DOHH2 (cell line): Measurements from ENCODE around the gene CEP44.

Source experiments
- H3F3A ChIP-seq: fragments of 200-600 bp; sonication (generic), shearing (Covaris generic); 2 replicates; pipeline ENCODE4 v1.6.0; 2016; ENCODE audit warnings: antibody characterized with exemption, mild to moderate bottlenecking; ENCODE audit not compliant: control insufficient read depth, insufficient read depth
- H3K27ac ChIP-seq: fragments of 200-600 bp; sonication (generic); 2 replicates; pipeline ENCODE4 v1.5.1; 2014; ENCODE audit warnings: low read depth, mild to moderate bottlenecking, low read length, moderate library complexity
- H3K27me3 ChIP-seq: fragments of 200-600 bp; sonication (generic); 2 replicates; pipeline ENCODE4 v1.6.1; 2014; ENCODE audit warnings: mild to moderate bottlenecking, low read length, mixed read lengths; ENCODE audit not compliant: control insufficient read depth
- H3K36me3 ChIP-seq: fragments of 200-600 bp; sonication (generic); 2 replicates; pipeline ENCODE4 v1.6.1; 2014; ENCODE audit warnings: mild to moderate bottlenecking, low read length, moderate library complexity, mixed read lengths; ENCODE audit not compliant: control insufficient read depth
- H3K4me1 ChIP-seq: fragments of 200-600 bp; sonication (generic); 2 replicates; pipeline ENCODE4 v1.6.1; 2014; ENCODE audit warnings: mild to moderate bottlenecking, low read length, mixed read lengths; ENCODE audit not compliant: control insufficient read depth
- H3K4me2 ChIP-seq: fragments of 200-600 bp; sonication (generic); 2 replicates; pipeline ENCODE4 v1.6.0; 2014; ENCODE audit warnings: mild to moderate bottlenecking, low read length, moderate library complexity
- H3K4me3 ChIP-seq: fragments of 200-600 bp; sonication (generic); 2 replicates; pipeline ENCODE4 v1.5.1; 2014; ENCODE audit warnings: mild to moderate bottlenecking, low read length, mixed read lengths
- H3K79me2 ChIP-seq: fragments of 200-600 bp; sonication (generic); 2 replicates; pipeline ENCODE4 v1.6.1; 2014; ENCODE audit warnings: mild to moderate bottlenecking, low read length, mixed read lengths; ENCODE audit not compliant: control insufficient read depth
- H3K9me2 ChIP-seq: fragments of 200-600 bp; sonication (generic); replicated peaks from 2 replicates; pipeline ENCODE4 v1.6.1; 2014; ENCODE audit warnings: mild to moderate bottlenecking, low read length, mixed read lengths; ENCODE audit not compliant: control insufficient read depth
- H3K9me3 ChIP-seq: fragments of 200-600 bp; sonication (generic); 2 replicates; pipeline ENCODE4 v1.6.1; 2014; ENCODE audit warnings: antibody characterized with exemption, low read length, mixed read lengths; ENCODE audit not compliant: control insufficient read depth, insufficient read depth
- H4K20me1 ChIP-seq: fragments of 200-600 bp; sonication (generic); 2 replicates; pipeline ENCODE4 v1.6.0; 2014; ENCODE audit warnings: low read depth, mild to moderate bottlenecking, antibody characterized with exemption, low read length, moderate library complexity; ENCODE audit not compliant: control insufficient read depth, insufficient read depth
- CTCF ChIP-seq: fragments of 200-600 bp; sonication (generic); IDR thresholded peaks from one replicate; pipeline ENCODE4 v1.5.1; 2014; ENCODE audit warnings: antibody characterized with exemption, mild to moderate bottlenecking, low read depth, low read length; ENCODE audit not compliant: poor library complexity, severe bottlenecking
- EZH2phosphoT487 ChIP-seq: fragments of 200-600 bp; sonication (generic); IDR thresholded peaks from 2 replicates; pipeline ENCODE4 v1.6.1; 2017; ENCODE audit warnings: borderline replicate concordance, mild to moderate bottlenecking, antibody characterized with exemption, low read length, moderate library complexity, mixed read lengths

The CEP44 gene

GRCh38 chr4:174244441-174244840, 39.3 kb upstream of the CEP44 start:
- no peaks in the 10 kb centered on the region for H4K20me1 ChIP-seq
- H3K27me3 ChIP-seq = no peaks in the 10 kb centered on the region
- no peaks in the 10 kb centered on the region for H3K9me2 ChIP-seq
- no peaks in the 10 kb centered on the region for H3K9me3 ChIP-seq
- H3K4me2 ChIP-seq = no peak overlapping the region
- no peaks in the 10 kb centered on the region for H3F3A ChIP-seq
- H3K36me3 ChIP-seq = no peaks in the 10 kb centered on the region
- peaks cover 5% of the 10 kb centered on the region; the same call in 1 of the 2 replicates for H3K4me1 ChIP-seq
- no peak overlapping the region for H3K4me3 ChIP-seq
- H3K27ac ChIP-seq = no peak overlapping the region
- TF ChIP-seq CTCF = no peak
- TF ChIP-seq EZH2phosphoT487 = no peak
- no peaks in the 10 kb centered on the region for H3K79me2 ChIP-seq

GRCh38 chr4:174245714-174246113, 38.0 kb upstream of the CEP44 start:
- Histone ChIP-seq H3K36me3 (no peaks in the 10 kb centered on the region), H4K20me1 (no peaks in the 10 kb centered on the region), H3K4me2 (no peak overlapping the region), H3K4me3 (no peak overlapping the region), H3K9me2 (no peaks in the 10 kb centered on the region), H3K4me1 (peaks cover 5% of the 10 kb centered on the region; the same call in 1 of the 2 replicates), H3K9me3 (no peaks in the 10 kb centered on the region), H3K27ac (no peak overlapping the region), H3F3A (no peaks in the 10 kb centered on the region), H3K27me3 (no peaks in the 10 kb centered on the region), H3K79me2 (no peaks in the 10 kb centered on the region)
- TF ChIP-seq CTCF (no peak), EZH2phosphoT487 (no peak)

GRCh38 chr4:174248407-174248806, 35.3 kb upstream of the CEP44 start:
- Histone ChIP-seq H3K4me3 (no peak overlapping the region), H3K9me2 (no peaks in the 10 kb centered on the region), H3K79me2 (no peaks in the 10 kb centered on the region), H3K9me3 (no peaks in the 10 kb centered on the region), H3K36me3 (no peaks in the 10 kb centered on the region), H3K4me2 (no peak overlapping the region), H3K27ac (no peak overlapping the region), H3K4me1 (no peaks in the 10 kb centered on the region), H4K20me1 (no peaks in the 10 kb centered on the region), H3K27me3 (no peaks in the 10 kb centered on the region), H3F3A (no peaks in the 10 kb centered on the region)
- no peak for TF ChIP-seq EZH2phosphoT487
- no peak for TF ChIP-seq CTCF

GRCh38 chr4:174252412-174252811, 31.3 kb upstream of the CEP44 start:
- no peaks in the 10 kb centered on the region for H3K79me2 ChIP-seq
- H3K9me3 ChIP-seq = no peaks in the 10 kb centered on the region
- H3K27ac ChIP-seq = no peak overlapping the region
- H3K4me1 ChIP-seq = no peaks in the 10 kb centered on the region
- no peaks in the 10 kb centered on the region for H3K9me2 ChIP-seq
- no peaks in the 10 kb centered on the region for H3K36me3 ChIP-seq
- no peak for TF ChIP-seq EZH2phosphoT487
- no peak for TF ChIP-seq CTCF
- no peaks in the 10 kb centered on the region for H3F3A ChIP-seq
- no peak overlapping the region for H3K4me2 ChIP-seq
- H3K27me3 ChIP-seq = no peaks in the 10 kb centered on the region
- H4K20me1 ChIP-seq = no peaks in the 10 kb centered on the region
- H3K4me3 ChIP-seq = no peak overlapping the region
